Gastroesophageal sphincter (tissue), 4 donors: ENCODE data around the gene BMP7. TPM values are rescaled to one million over a fixed set of nuclear protein-coding genes. Genes with fewer than 3 reads are reported as not detected.

Experiments
- ATAC-seq: fragments of 150-250 bp; one replicate; pipeline ENCODE4 v1.9.1; 2016; ENCODE audit warnings: mild to moderate bottlenecking, moderate library complexity
- H3K27ac ChIP-seq, 4 donors: fragments of 200-600 bp; sonication (generic) in 3 of 4; 1 replicate in 3 of 4; 2 replicates in 1 of 4; pipeline ENCODE4 v1.5.1; 2016 to 2019
- H3K27me3 ChIP-seq: fragments of 200-600 bp; sonication (generic); one replicate; pipeline ENCODE4 v1.5.1; 2019
- H3K36me3 ChIP-seq, 2 donors: fragments of 200-600 bp; sonication (generic); one replicate each; pipeline ENCODE4 v1.5.1; 2019; ENCODE audit warnings: control low read depth in 1 of 2
- H3K4me1 ChIP-seq, 3 donors: fragments of 200-600 bp; sonication (generic); 1 replicate in 2 of 3; 2 replicates in 1 of 3; pipeline ENCODE4 v1.5.1; 2016 to 2019; ENCODE audit warnings: control low read depth in 2 of 3
- H3K4me3 ChIP-seq, 2 donors: fragments of 200-600 bp; sonication (generic); one replicate each; pipeline ENCODE4 v1.5.1; 2019; ENCODE audit warnings: mild to moderate bottlenecking in 1 of 2, moderate library complexity in 1 of 2
- H3K9me3 ChIP-seq, 3 donors: fragments of 200-600 bp; sonication (generic); one replicate each; pipeline ENCODE4 v1.5.1; 2017 to 2019; ENCODE audit warnings: control low read depth in 2 of 3
- EP300 ChIP-seq: sonication (generic); formaldehyde crosslinking; IDR thresholded peaks from one replicate; pipeline ENCODE4 v1.6.1; 2017; ENCODE audit warnings: antibody characterized with exemption, mild to moderate bottlenecking
- POLR2A ChIP-seq, 2 donors: fragments of 450-650 bp; IDR thresholded peaks; one replicate each; pipeline ENCODE4 v1.6.1; 2017; ENCODE audit warnings: antibody characterized with exemption in 2 of 2, mild to moderate bottlenecking in 2 of 2, moderate library complexity in 1 of 2
- POLR2AphosphoS5 ChIP-seq: sonication (generic); formaldehyde crosslinking; IDR thresholded peaks from one replicate; pipeline ENCODE4 v1.6.1; 2017; ENCODE audit warnings: antibody characterized with exemption
- WGBS, 2 donors: methylation state at CpG; one replicate each; pipeline ENCODE4 v1.1.5; 2018; ENCODE audit warnings: low coverage in 1 of 2; 5-methylcytosine and 5-hydroxymethylcytosine counted together
- total RNA-seq, 4 donors: library from RNA; depleted of rRNA; stranded (reverse); fragments of >200 nt; gene quantifications; one replicate each; pipeline ENCODE4 v1.1.0, GENCODE V29; 2016
- TF ChIP-seq, protein P1 (sequence below), 4 experiments: fragments of 200-600 bp in 2 of 4; fragments of 450-650 bp in 2 of 4; sonication (generic) in 1 of 4; IDR thresholded peaks; one replicate each; pipeline ENCODE4 v1.5.1; 2017 to 2019; ENCODE audit warnings: antibody characterized with exemption in 4 of 4, mild to moderate bottlenecking in 2 of 4, moderate library complexity in 2 of 4

The BMP7 gene
- total RNA-seq, 4 donors from 2014 or later, result 0.16 to 10.8 (median 5.0) TPM

DNA sequence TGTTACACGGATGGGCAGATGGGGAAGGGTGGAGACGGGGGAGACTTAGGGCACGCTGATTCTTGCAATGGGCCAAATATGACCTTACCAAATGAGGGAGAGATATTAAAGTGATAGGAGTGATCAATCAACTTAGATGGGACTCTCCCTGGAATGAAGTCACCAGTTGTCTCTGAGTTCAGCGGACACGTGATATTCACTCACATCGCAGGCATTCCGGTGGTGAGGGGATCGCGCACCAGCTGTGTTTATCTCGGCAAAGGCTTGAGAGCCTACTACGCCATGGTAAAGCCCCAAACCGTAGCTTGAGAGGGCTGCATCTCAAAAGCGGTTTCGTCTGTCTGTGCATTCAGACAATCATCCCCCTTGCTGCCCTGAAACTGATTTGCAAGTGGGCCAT is 5.5 kb downstream of the BMP7 start:
- WGBS, 2 donors, result 37 to 44% methylated on average over 4 to 13 of the region's 14 CpGs
- Histone ChIP-seq H3K36me3 (no peaks in the 10 kb centered on the region), H3K9me3 (no peaks in the 10 kb centered on the region)

DNA sequence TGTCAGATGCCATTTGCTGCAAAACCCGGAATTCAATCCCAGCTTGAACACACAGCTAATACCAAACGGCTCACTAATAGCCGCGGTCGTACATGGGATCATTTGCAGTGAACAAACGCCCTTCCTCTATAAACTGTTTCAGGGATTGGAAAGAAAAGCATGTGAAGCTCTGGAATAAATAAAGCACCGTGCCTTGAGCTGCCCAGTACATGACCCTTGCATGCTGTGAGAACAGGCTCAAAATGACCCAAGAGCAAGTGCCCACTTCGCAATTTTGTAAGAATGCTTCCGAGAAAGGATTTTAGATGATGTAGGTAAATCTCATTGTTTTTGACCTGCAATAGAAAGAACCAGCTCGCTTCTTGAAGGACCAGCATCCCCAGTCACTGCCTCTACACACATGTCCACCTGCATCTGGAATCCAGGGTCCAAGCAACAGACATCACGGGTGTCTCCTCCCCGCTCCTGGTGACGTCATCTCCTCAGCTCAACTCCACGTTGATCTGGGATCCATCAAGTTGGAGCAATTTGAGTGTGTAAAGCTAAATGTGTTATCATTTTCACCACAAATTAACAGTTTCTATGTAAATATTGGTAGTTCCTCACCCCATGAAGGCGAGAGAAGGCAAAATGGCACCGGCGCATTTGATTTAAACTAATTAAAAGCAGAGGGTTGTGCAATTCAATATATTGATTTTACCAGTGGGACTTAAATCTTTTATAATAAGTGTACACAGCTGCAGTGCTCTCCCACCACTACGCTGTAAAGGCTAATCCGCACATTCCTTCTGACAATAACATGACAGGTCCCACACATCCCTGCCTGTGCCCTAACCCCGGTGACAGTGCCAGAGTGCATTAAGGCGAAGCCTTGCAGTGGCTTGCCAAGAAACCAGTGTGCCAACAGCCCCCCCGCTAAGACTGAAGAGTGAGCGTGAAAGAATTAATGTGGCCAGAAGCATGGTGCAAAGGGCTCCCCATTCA is 6.2 kb downstream of the BMP7 start:
- H3K9me3 ChIP-seq, result no peaks in the 10 kb centered on the region
- TF ChIP-seq EP300 (no peak), POLR2A (IDR thresholded peaks at IDR 0.05) (no peak), POLR2AphosphoS5 (no peak)
- TF ChIP-seq, protein P1, sequence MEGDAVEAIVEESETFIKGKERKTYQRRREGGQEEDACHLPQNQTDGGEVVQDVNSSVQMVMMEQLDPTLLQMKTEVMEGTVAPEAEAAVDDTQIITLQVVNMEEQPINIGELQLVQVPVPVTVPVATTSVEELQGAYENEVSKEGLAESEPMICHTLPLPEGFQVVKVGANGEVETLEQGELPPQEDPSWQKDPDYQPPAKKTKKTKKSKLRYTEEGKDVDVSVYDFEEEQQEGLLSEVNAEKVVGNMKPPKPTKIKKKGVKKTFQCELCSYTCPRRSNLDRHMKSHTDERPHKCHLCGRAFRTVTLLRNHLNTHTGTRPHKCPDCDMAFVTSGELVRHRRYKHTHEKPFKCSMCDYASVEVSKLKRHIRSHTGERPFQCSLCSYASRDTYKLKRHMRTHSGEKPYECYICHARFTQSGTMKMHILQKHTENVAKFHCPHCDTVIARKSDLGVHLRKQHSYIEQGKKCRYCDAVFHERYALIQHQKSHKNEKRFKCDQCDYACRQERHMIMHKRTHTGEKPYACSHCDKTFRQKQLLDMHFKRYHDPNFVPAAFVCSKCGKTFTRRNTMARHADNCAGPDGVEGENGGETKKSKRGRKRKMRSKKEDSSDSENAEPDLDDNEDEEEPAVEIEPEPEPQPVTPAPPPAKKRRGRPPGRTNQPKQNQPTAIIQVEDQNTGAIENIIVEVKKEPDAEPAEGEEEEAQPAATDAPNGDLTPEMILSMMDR (IDR thresholded peaks at IDR 0.05), result no peak
- H3K4me1 ChIP-seq, result peaks cover 0 to 17% (median 5%) of the 10 kb centered on the region in 3 donors
- H3K36me3 ChIP-seq, result no peaks in the 10 kb centered on the region
- no peak overlapping the region for H3K4me3 ChIP-seq
- peak overlapping the region in 1 of 4 donors; percentile 42 for H3K27ac ChIP-seq
- peaks cover 92% of the 10 kb centered on the region for H3K27me3 ChIP-seq
- ATAC-seq, result no peak
- WGBS, 2 donors, result 43 to 62% methylated on average over 6 to 11 of the region's 23 CpGs

More for the DNA sequence above, 5.5 kb downstream of the BMP7 start:
- TF ChIP-seq, protein P1 (IDR thresholded peaks at IDR 0.05), result no peak
- TF ChIP-seq POLR2AphosphoS5 (no peak), POLR2A (IDR thresholded peaks at IDR 0.05) (no peak), EP300 (no peak)
- Histone ChIP-seq H3K4me3 (no peak overlapping the region), H3K4me1 (peaks cover 0 to 24% (median 5%) of the 10 kb centered on the region in 3 donors), H3K27me3 (peaks cover 95% of the 10 kb centered on the region), H3K27ac (peak overlapping the region in 1 of 4 donors; percentile 37)
- no peak for ATAC-seq

DNA sequence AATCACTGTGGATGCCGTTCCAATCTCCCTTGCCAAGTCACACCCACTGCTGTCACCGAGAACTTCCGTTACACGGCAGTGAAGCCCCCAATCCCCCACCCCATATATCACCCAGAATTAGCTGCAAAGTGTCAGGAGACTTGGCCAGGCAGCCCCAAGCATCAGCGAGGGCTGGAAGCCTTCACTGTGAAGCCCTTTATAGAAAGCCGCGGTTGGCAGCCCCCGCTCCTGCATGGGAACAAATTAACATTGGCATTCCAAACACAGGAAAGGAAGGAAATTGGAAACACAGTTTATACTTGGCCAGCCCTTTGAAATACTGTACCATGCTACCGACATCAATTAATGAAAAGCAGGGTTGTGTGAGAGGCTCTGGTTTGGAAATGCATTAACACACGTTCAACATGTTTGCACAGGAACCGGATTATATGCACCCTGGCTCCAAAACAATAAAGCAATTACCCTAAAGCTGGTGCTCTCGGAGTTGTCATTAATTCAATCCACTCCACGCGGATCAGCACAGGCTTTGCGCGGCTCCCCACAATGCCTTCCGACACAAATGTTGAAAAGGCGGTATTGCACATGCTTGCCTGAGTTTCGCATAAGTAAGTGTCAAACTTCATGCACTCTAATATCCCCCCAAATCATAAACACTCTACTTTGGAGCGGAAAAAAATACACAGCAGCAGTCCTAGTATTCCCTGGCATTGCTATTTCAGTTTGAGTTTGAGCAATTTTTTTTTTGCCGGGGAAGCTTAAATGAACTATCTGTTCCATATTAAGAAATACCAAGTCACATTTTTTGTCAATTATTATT is 7.1 kb downstream of the BMP7 start:
- H3K9me3 ChIP-seq, result no peaks in the 10 kb centered on the region
- H3K27ac ChIP-seq, result peak overlapping the region in 1 of 4 donors; percentile 5
- 13 to 14% methylated on average over 10 to 17 of the region's 21 CpGs for WGBS, 2 donors
- H3K4me1 ChIP-seq, result peaks cover 0 to 11% (median 5%) of the 10 kb centered on the region in 3 donors
- no peak for TF ChIP-seq EP300
- no peak for TF ChIP-seq POLR2A (IDR thresholded peaks at IDR 0.05)
- no peak for TF ChIP-seq POLR2AphosphoS5
- TF ChIP-seq, protein P1 (IDR thresholded peaks at IDR 0.05), result no peak
- H3K4me3 ChIP-seq, result no peak overlapping the region
- peaks cover 92% of the 10 kb centered on the region for H3K27me3 ChIP-seq
- ATAC-seq, result no peak
- no peaks in the 10 kb centered on the region for H3K36me3 ChIP-seq

DNA sequence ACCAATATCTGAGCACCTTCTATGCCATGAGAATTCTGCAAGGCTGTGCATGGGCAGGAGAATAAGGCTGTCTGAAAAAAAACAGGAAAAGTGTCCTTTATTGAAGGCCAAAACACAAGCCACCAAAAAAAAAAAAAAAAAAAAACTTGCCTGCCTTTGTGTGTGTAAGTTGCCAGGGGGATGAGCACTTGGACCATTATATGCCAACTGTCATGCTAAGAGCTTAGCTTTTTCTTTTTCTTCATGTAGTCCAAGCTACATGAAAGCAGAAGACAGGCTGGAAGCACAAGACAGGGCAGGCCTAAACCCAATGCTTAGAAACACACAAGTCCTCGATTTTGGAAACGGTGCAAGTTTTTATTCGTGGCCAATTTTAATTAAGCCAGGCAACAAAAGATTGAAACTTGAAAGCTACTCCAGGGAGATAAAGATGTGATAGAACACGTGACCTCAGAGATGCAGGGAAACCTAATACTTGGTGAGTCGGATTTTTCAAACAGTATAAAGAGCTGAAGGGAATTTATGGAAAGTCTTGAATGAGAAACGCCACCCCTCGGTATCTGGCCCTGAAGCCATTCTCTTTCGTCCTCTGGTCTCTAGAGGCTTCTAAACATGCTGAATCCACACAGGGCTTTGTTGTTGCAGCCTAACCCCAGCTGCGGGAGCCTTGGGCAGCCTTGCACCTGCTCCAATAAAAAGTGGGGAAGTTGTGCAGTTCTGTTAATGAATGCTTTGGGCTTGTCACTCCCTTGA is 8.6 kb downstream of the BMP7 start:
- ATAC-seq, result no peak
- H3K27ac ChIP-seq, result no peak overlapping the region
- TF ChIP-seq POLR2AphosphoS5, result no peak
- TF ChIP-seq, protein P1 (IDR thresholded peaks at IDR 0.05), result no peak
- TF ChIP-seq EP300, result no peak
- no peak for TF ChIP-seq POLR2A (IDR thresholded peaks at IDR 0.05)
- no peaks in the 10 kb centered on the region for H3K9me3 ChIP-seq
- no peaks in the 10 kb centered on the region for H3K36me3 ChIP-seq
- peaks cover 0 to 7% (median 5%) of the 10 kb centered on the region in 3 donors for H3K4me1 ChIP-seq
- H3K27me3 ChIP-seq, result peaks cover 88% of the 10 kb centered on the region
- no peak overlapping the region for H3K4me3 ChIP-seq
- WGBS, 2 donors, result 54 to 68% methylated on average over 7 to 9 of the region's 9 CpGs
